Testis (tissue), 2 donors: ENCODE results near the gene PTPRQ.

Experiments used
- CTCF ChIP-seq, 3 experiments: fragments of 450-650 bp in 2 of 3; fragments of 200-600 bp in 1 of 3; sonication (generic) in 1 of 3; IDR thresholded peaks; one replicate each; pipeline ENCODE4 v1.5.1; 2016 to 2019; ENCODE audit warnings: antibody characterized with exemption in 3 of 3, mild to moderate bottlenecking in 2 of 3, moderate library complexity in 1 of 3
- POLR2A ChIP-seq: fragments of 450-650 bp; IDR thresholded peaks from one replicate; pipeline ENCODE4 v1.6.1; 2017; ENCODE audit warnings: antibody characterized with exemption, mild to moderate bottlenecking, moderate library complexity

DNA sequence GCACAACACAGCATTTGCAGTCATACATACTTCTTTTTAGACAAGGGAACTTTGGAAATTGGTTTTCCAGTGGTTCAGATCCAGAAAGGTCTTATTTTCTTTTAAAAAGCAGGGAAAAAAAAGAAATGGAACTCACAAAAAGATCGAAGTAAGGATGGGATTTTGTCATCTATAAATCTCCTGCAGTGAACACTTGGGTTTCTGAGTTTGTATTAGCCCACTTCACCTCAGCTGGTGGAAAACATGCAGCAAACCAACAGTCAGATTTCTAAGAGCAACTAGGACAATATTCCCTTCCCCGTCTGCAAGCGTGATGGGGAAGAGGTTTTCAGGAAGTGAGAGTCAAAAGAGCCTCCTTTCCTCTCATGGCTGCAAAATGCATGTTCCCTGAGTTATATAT lies 277.3 kb downstream of the PTPRQ start:
- TF ChIP-seq CTCF (IDR thresholded peaks at IDR 0.05) (no peak), POLR2A (no peak)
